A673 (cell line): ENCODE results near the gene KLK12.

Experiments used
- EZH2 ChIP-seq: fragments of 200-600 bp; sonication (generic); IDR thresholded peaks from 2 replicates; pipeline ENCODE4 v1.6.1; 2017; ENCODE audit warnings: borderline replicate concordance, low read depth, mild to moderate bottlenecking, mixed read lengths, antibody characterized with exemption, low read length; ENCODE audit not compliant: poor library complexity, severe bottlenecking
- TF ChIP-seq, protein P1 (sequence below): fragments of 300-800, 200-600 bp; sonication (generic); conservative IDR thresholded peaks from 2 replicates; pipeline ENCODE4 v1.5.1; 2017; ENCODE audit warnings: low read depth, mild to moderate bottlenecking, antibody characterized with exemption, low read length, moderate library complexity, mixed read lengths

DNA sequence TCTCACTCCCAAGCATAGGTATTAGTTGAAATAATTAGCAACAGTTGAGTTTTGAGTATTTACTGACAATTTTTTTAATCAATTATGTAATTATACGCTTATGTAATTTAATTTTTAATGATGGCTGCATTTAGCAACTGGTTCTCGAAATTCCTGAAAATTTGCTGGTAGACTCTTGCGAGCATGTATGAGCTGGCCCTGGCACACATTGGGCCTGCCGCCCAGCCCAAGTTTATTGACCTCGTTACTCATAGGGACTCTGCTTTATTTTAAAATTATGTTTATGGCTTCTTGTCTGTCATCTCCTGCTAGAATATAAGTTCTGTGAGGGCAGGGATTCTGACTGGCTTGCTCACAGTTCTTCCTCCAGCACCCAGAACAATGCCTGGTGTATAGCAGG lies 41.2 kb upstream of the KLK12 start:
- TF ChIP-seq, protein P1, sequence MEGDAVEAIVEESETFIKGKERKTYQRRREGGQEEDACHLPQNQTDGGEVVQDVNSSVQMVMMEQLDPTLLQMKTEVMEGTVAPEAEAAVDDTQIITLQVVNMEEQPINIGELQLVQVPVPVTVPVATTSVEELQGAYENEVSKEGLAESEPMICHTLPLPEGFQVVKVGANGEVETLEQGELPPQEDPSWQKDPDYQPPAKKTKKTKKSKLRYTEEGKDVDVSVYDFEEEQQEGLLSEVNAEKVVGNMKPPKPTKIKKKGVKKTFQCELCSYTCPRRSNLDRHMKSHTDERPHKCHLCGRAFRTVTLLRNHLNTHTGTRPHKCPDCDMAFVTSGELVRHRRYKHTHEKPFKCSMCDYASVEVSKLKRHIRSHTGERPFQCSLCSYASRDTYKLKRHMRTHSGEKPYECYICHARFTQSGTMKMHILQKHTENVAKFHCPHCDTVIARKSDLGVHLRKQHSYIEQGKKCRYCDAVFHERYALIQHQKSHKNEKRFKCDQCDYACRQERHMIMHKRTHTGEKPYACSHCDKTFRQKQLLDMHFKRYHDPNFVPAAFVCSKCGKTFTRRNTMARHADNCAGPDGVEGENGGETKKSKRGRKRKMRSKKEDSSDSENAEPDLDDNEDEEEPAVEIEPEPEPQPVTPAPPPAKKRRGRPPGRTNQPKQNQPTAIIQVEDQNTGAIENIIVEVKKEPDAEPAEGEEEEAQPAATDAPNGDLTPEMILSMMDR = no peak
- no peak for TF ChIP-seq EZH2
